Loucy (cell line): Measurements from ENCODE around the gene OTP.

Experiments used
- EZH2phosphoT487 ChIP-seq: fragments of 200-600 bp; IDR thresholded peaks from 2 replicates; pipeline ENCODE4 v1.6.1; 2018; ENCODE audit warnings: antibody characterized with exemption, mild to moderate bottlenecking, moderate library complexity, borderline replicate concordance
- TF ChIP-seq, protein P1 (sequence below): fragments of 200-600 bp; sonication (generic); conservative IDR thresholded peaks from 2 replicates; pipeline ENCODE4 v1.5.1; 2014; ENCODE audit warnings: mild to moderate bottlenecking, antibody characterized with exemption, low read length

- TF ChIP-seq, protein P1, sequence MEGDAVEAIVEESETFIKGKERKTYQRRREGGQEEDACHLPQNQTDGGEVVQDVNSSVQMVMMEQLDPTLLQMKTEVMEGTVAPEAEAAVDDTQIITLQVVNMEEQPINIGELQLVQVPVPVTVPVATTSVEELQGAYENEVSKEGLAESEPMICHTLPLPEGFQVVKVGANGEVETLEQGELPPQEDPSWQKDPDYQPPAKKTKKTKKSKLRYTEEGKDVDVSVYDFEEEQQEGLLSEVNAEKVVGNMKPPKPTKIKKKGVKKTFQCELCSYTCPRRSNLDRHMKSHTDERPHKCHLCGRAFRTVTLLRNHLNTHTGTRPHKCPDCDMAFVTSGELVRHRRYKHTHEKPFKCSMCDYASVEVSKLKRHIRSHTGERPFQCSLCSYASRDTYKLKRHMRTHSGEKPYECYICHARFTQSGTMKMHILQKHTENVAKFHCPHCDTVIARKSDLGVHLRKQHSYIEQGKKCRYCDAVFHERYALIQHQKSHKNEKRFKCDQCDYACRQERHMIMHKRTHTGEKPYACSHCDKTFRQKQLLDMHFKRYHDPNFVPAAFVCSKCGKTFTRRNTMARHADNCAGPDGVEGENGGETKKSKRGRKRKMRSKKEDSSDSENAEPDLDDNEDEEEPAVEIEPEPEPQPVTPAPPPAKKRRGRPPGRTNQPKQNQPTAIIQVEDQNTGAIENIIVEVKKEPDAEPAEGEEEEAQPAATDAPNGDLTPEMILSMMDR, result no peak
- TF ChIP-seq EZH2phosphoT487, result no peak
Observed at GRCh38 chr5:77641963-77642737, 3.6 kb upstream of the OTP start.
